HG02798 (cell line): Measurements from ENCODE around the gene RPL41.

ENCODE experiments used
- ATAC-seq: cut with Tn5 transposase; IDR thresholded peaks from one replicate; pipeline ENCODE4 v1.9.1; 2021; ENCODE audit warnings: mild to moderate bottlenecking; ENCODE audit not compliant: unreplicated experiment, poor library complexity

RPL41 gene

GRCh38 chr12:56164345-56164729 lies 47.9 kb downstream of the RPL41 start:
- no peak for ATAC-seq

GRCh38 chr12:56165369-56165768 lies 48.9 kb downstream of the RPL41 start:
- ATAC-seq, result no peak
